Measurements from ENCODE around the gene CACNA1D.

DNA sequence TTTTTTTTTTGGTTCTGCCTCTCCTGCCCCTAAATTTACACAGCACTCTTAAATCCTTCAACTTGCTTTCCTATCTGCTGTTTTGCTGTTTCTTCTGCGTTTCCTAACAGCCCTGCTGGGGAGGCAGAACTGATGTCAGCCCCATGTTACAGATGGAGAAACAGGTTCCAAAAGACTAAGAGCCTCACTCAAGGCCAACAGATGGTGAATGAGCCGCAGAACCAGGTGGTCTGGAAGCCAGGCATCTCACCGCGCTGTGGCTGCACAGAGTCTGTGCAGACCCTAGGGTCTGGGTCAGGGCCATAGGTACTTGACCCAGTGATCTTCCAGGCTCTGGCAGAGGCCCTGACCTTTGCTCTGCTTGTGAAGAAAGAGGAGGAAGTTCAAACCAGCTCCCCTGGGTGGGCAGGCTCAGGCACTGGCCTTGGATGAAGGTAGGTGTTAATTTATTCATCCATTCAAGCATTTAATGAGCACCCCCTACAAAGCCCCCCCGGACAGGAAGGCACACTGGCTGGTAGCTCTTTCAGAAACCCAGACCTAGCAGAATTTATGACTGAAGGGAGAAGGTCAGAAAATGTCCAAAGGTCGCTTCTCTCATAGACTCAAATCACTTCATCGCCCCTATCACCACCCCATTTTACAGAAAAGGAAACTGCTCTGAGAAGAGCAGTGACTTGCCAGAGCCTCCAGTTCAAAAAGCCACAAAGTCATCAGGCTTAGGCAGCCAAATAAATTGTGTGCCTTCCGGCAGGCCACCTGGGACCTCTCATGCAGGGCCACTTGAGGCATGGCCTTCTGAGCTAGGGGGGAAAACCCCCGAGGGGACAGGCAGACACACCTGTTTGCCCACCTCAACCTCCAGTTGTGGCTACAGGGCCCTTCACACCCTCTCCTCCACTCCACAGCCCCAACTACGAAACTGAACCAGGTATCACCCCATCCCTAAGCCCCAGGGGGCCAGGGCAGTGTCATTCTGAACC lies 349.1 kb downstream of the CACNA1D start:
- TF ChIP-seq, protein P1, sequence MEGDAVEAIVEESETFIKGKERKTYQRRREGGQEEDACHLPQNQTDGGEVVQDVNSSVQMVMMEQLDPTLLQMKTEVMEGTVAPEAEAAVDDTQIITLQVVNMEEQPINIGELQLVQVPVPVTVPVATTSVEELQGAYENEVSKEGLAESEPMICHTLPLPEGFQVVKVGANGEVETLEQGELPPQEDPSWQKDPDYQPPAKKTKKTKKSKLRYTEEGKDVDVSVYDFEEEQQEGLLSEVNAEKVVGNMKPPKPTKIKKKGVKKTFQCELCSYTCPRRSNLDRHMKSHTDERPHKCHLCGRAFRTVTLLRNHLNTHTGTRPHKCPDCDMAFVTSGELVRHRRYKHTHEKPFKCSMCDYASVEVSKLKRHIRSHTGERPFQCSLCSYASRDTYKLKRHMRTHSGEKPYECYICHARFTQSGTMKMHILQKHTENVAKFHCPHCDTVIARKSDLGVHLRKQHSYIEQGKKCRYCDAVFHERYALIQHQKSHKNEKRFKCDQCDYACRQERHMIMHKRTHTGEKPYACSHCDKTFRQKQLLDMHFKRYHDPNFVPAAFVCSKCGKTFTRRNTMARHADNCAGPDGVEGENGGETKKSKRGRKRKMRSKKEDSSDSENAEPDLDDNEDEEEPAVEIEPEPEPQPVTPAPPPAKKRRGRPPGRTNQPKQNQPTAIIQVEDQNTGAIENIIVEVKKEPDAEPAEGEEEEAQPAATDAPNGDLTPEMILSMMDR (conservative IDR thresholded peaks at IDR 0.05): no peak
- TF ChIP-seq ZFX (IDR thresholded peaks at IDR 0.05): no peak

All from C4-2B (cell line).